Endothelial cell of umbilical vein (primary cell): ENCODE measurements around the gene PDE1A. TPM values are rescaled to one million over a fixed set of nuclear protein-coding genes. Genes with fewer than 3 reads are reported as not detected.

Experiments
- BruUV-seq: library from RNA; stranded (reverse); fragments of 400-500 nt; replicated peaks from 2 replicates; lab custom pipeline; 2021; lab: Mats Ljungman, UMichigan
- CTCF ChIA-PET: fragments of 300-600, 350-600 bp; sonication (Branson Sonifier 250); formaldehyde crosslinking; loops from one replicate; lab custom pipeline; 2021; ENCODE audit warnings: antibody characterized with exemption, inconsistent platforms; lab: Charles Lee
- POLR2A ChIA-PET: fragments of 300-600, 350-600 bp; sonication (Branson Sonifier 250); formaldehyde crosslinking; loops from one replicate; lab custom pipeline; 2021; ENCODE audit warnings: antibody characterized with exemption, inconsistent platforms; lab: Charles Lee
- DNase-seq: peaks from one replicate; pipeline ENCODE4 v3.0.0-alpha.2; 2011; ENCODE audit warnings: low read depth, low spot score
- FAIRE-seq: peaks from 2 replicates; lab custom pipeline; 2011; peaks lifted over from hg19 to GRCh38; lab: Jason Lieb, UNC
- H2AFZ ChIP-seq: 2 replicates; pipeline ENCODE4 v1.6.0; 2012; ENCODE audit warnings: low read depth, low read length, control low read depth, inconsistent platforms
- H3K27ac ChIP-seq: 2 replicates; pipeline ENCODE4 v1.5.1; 2011; ENCODE audit warnings: low read depth, mild to moderate bottlenecking, control low read depth, low read length, moderate library complexity; ENCODE audit not compliant: insufficient read depth
- H3K27me3 ChIP-seq, 2 experiments: 2 replicates each; pipeline versions ENCODE4 v1.6.0 to v1.6.1; 2011; ENCODE audit warnings: low read length in 2 of 2, mixed read lengths in 1 of 2; ENCODE audit not compliant: control insufficient read depth in 2 of 2, insufficient read depth in 2 of 2
- H3K36me3 ChIP-seq, 2 experiments: 2 replicates in 1 of 2; 3 replicates in 1 of 2; pipeline ENCODE4 v1.5.1; 2011; ENCODE audit warnings: low read length in 2 of 2, mild to moderate bottlenecking in 1 of 2, moderate library complexity in 1 of 2; ENCODE audit not compliant: control insufficient read depth in 2 of 2, insufficient read depth in 2 of 2; ENCODE audit errors: extremely low read depth in 1 of 2
- H3K4me1 ChIP-seq: 3 replicates; pipeline ENCODE4 v1.5.1; 2011; ENCODE audit warnings: mild to moderate bottlenecking, low read length; ENCODE audit not compliant: control insufficient read depth, insufficient read depth; ENCODE audit errors: extremely low read depth
- H3K4me2 ChIP-seq: 2 replicates; pipeline ENCODE4 v1.6.1; 2011; ENCODE audit warnings: low read length, control low read depth, mixed read lengths; ENCODE audit not compliant: insufficient read depth
- H3K4me3 ChIP-seq, 3 experiments: fragments of 200-600 bp in 1 of 3; sonication (generic), shearing (Covaris generic) in 1 of 3; replicated peaks in 1 of 3; 2 replicates each; pipeline ENCODE4 v1.5.1; 2011 to 2016; ENCODE audit warnings: control low read depth in 3 of 3, low read length in 3 of 3, mild to moderate bottlenecking in 2 of 3, inconsistent platforms in 1 of 3, low read depth in 1 of 3, moderate library complexity in 1 of 3; ENCODE audit not compliant: insufficient read depth in 1 of 3
- H3K79me2 ChIP-seq: 2 replicates; pipeline ENCODE4 v1.6.0; 2012; ENCODE audit warnings: low read length, inconsistent platforms; ENCODE audit not compliant: control insufficient read depth, insufficient read depth
- H3K9ac ChIP-seq: replicated peaks from 2 replicates; pipeline ENCODE3; 2011; ENCODE audit warnings: low read length, control low read depth; ENCODE audit not compliant: insufficient read depth; ENCODE audit errors: extremely low read depth
- H3K9me1 ChIP-seq: replicated peaks from 3 replicates; pipeline ENCODE4 v1.6.0; 2011; ENCODE audit warnings: mild to moderate bottlenecking, low read length; ENCODE audit not compliant: control insufficient read depth, insufficient read depth; ENCODE audit errors: extremely low read depth
- H3K9me3 ChIP-seq: replicated peaks from 2 replicates; pipeline ENCODE4 v1.5.1; 2012; ENCODE audit warnings: low read length, inconsistent platforms; ENCODE audit not compliant: control insufficient read depth, insufficient read depth
- H4K20me1 ChIP-seq: replicated peaks from 2 replicates; pipeline ENCODE3; 2011; ENCODE audit warnings: mild to moderate bottlenecking, low read length; ENCODE audit not compliant: control insufficient read depth, insufficient read depth; ENCODE audit errors: extremely low read depth
- EZH2 ChIP-seq: IDR thresholded peaks from 2 replicates; pipeline ENCODE4 v1.6.1; 2012; ENCODE audit warnings: borderline replicate concordance, low read depth, mild to moderate bottlenecking, moderate library complexity, low read length, inconsistent platforms; ENCODE audit not compliant: severe bottlenecking
- FOS ChIP-seq: IDR thresholded peaks from 2 replicates; pipeline ENCODE4 v1.6.1; 2011; ENCODE audit warnings: mild to moderate bottlenecking, low read length, moderate library complexity, borderline replicate concordance; ENCODE audit not compliant: insufficient read depth
- GATA2 ChIP-seq: IDR thresholded peaks from 2 replicates; pipeline ENCODE4 v1.7.0; 2011; ENCODE audit warnings: low read depth, mild to moderate bottlenecking, moderate library complexity, mixed read lengths, low read length; ENCODE audit not compliant: insufficient read length, insufficient read depth
- JUN ChIP-seq: IDR thresholded peaks from 2 replicates; pipeline ENCODE4 v1.6.1; 2011; ENCODE audit warnings: borderline replicate concordance, low read depth; ENCODE audit not compliant: insufficient read length, insufficient read depth
- MAX ChIP-seq: IDR thresholded peaks from 2 replicates; pipeline ENCODE4 v1.6.1; 2011; ENCODE audit not compliant: insufficient read depth, insufficient read length
- MYC ChIP-seq: IDR thresholded peaks from one replicate; pipeline ENCODE4 v1.6.1; 2011; ENCODE audit warnings: mild to moderate bottlenecking, low read depth, low read length
- POLR2A ChIP-seq: IDR thresholded peaks from 2 replicates; pipeline ENCODE4 v1.6.1; 2012; ENCODE audit warnings: low read depth, mild to moderate bottlenecking, control low read depth, low read length
- POLR2AphosphoS5 ChIP-seq: IDR thresholded peaks from 2 replicates; pipeline ENCODE4 v1.6.1; 2012; ENCODE audit warnings: low read depth, mild to moderate bottlenecking, control low read depth, low read length, moderate library complexity; ENCODE audit not compliant: insufficient read depth
- dilution Hi-C: fragments of 300-500 bp; cut with MboI; formaldehyde crosslinking; loops from one replicate; pipeline ENCODE4 v1.15.0; 2019; ENCODE audit warnings: low sequenced_read_pairs; ENCODE audit not compliant: extremely low pct_ligation_motif_present
- intact Hi-C: fragments of 100-400 bp; cut with micrococcal nuclease; formaldehyde crosslinking; loops from one replicate; pipeline ENCODE4 v1.10.0; 2022
- polyA plus RNA-seq, 4 experiments: library from polyadenylated mRNA; depleted of rRNA in 3 of 4; stranded (reverse) in 3 of 4; unstranded in 1 of 4; fragments of >200 nt; gene quantifications; 2 replicates each; pipeline versions ENCODE4 v1.2.1 to v1.2.3, GENCODE V29; 2011 to 2012; ENCODE audit warnings: missing spikeins in 1 of 4
- total RNA-seq: library from RNA; stranded (reverse); gene quantifications from 2 replicates; pipeline ENCODE4 v1.2.3, GENCODE V29; 2021
- TF ChIP-seq, protein P1 (sequence below), 2 donors: IDR thresholded peaks; 1 replicate in 1 of 2; 2 replicates in 1 of 2; pipeline ENCODE4 v1.5.1; 2011; ENCODE audit warnings: low read length in 2 of 2, mild to moderate bottlenecking in 2 of 2, moderate library complexity in 2 of 2, control low read depth in 1 of 2, inconsistent platforms in 1 of 2, low read depth in 1 of 2; ENCODE audit not compliant: insufficient read depth in 1 of 2; ENCODE audit errors: extremely low read depth in 1 of 2

Gene PDE1A
- total and polyA plus RNA-seq, 2 donors (not counting 3 experiments of a cell fraction or from before 2014, with no cell fraction given): 0.43 to 0.49 TPM

GRCh38 chr2:182355815-182356214 is 71.0 kb downstream of the PDE1A start:
- H3K9ac ChIP-seq: no peak overlapping the region
- no peaks in the 10 kb centered on the region for H3K9me3 ChIP-seq
- H3K36me3 ChIP-seq: no peaks in the 10 kb centered on the region
- H3K4me2 ChIP-seq: no peak overlapping the region
- CTCF ChIA-PET: no interaction called here
- no peak overlapping the region for H2AFZ ChIP-seq
- no peaks in the 10 kb centered on the region for H4K20me1 ChIP-seq
- no peak for FAIRE-seq
- no peaks in the 10 kb centered on the region for H3K27me3 ChIP-seq
- H3K9me1 ChIP-seq: no peaks in the 10 kb centered on the region
- BruUV-seq: no TSS peak
- H3K27ac ChIP-seq: no peak overlapping the region
- no peaks in the 10 kb centered on the region for H3K4me1 ChIP-seq
- POLR2A ChIA-PET: no interaction called here
- no peak for TF ChIP-seq MYC
- TF ChIP-seq JUN: no peak
- TF ChIP-seq FOS: no peak
- TF ChIP-seq GATA2: no peak
- intact Hi-C loops: no loop called here
- no peaks in the 10 kb centered on the region for H3K79me2 ChIP-seq
- dilution Hi-C loops: no loop called here
- no peak overlapping the region for H3K4me3 ChIP-seq
- no peak for DNase-seq

GRCh38 chr2:182351427-182351826 is 75.4 kb downstream of the PDE1A start:
- no peaks in the 10 kb centered on the region for H4K20me1 ChIP-seq
- no peaks in the 10 kb centered on the region for H3K4me1 ChIP-seq
- H3K9me1 ChIP-seq: no peaks in the 10 kb centered on the region
- H3K4me3 ChIP-seq: no peak overlapping the region
- intact Hi-C loops: no loop called here
- DNase-seq: no peak
- no peak overlapping the region for H3K4me2 ChIP-seq
- BruUV-seq: no TSS peak
- no peak overlapping the region for H2AFZ ChIP-seq
- H3K9ac ChIP-seq: no peak overlapping the region
- no peaks in the 10 kb centered on the region for H3K36me3 ChIP-seq
- H3K27me3 ChIP-seq: no peaks in the 10 kb centered on the region
- dilution Hi-C loops: no loop called here
- TF ChIP-seq, protein P1, sequence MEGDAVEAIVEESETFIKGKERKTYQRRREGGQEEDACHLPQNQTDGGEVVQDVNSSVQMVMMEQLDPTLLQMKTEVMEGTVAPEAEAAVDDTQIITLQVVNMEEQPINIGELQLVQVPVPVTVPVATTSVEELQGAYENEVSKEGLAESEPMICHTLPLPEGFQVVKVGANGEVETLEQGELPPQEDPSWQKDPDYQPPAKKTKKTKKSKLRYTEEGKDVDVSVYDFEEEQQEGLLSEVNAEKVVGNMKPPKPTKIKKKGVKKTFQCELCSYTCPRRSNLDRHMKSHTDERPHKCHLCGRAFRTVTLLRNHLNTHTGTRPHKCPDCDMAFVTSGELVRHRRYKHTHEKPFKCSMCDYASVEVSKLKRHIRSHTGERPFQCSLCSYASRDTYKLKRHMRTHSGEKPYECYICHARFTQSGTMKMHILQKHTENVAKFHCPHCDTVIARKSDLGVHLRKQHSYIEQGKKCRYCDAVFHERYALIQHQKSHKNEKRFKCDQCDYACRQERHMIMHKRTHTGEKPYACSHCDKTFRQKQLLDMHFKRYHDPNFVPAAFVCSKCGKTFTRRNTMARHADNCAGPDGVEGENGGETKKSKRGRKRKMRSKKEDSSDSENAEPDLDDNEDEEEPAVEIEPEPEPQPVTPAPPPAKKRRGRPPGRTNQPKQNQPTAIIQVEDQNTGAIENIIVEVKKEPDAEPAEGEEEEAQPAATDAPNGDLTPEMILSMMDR (IDR thresholded peaks at IDR 0.05; ENCODE audit: extremely low read depth in 1 of 2, insufficient read depth in 1 of 2, low read depth in 1 of 2, low read length in 2 of 2): no peak
- TF ChIP-seq POLR2AphosphoS5 (no peak), POLR2A (no peak), MYC (no peak), JUN (no peak), EZH2 (no peak), GATA2 (no peak), MAX (no peak), FOS (no peak)
- ChIA-PET CTCF (no interaction called here), POLR2A (no interaction called here)
- no peak overlapping the region for H3K27ac ChIP-seq
- no peaks in the 10 kb centered on the region for H3K79me2 ChIP-seq
- H3K9me3 ChIP-seq: no peaks in the 10 kb centered on the region
- FAIRE-seq: no peak
